ENCODE measurements around the gene PGLYRP4. TPM values are rescaled to one million over a fixed set of nuclear protein-coding genes. Genes with fewer than 3 reads are reported as not detected.
"Not testable (repeated sequence)": the region's sequence is repeated elsewhere in the genome, so short reads cannot be mapped to it uniquely, and the experiment has no call there.

Gene PGLYRP4
- total and polyA plus RNA-seq, 11 donors, result not detected

GRCh38 chr1:153336650-153337049 is 12.0 kb downstream of the PGLYRP4 start:
- H3K4me1 ChIP-seq, result no peaks in the 10 kb centered on the region
- peaks cover 0 to 12% (median 2%) of the 10 kb centered on the region in 12 donors for H3K9me3 ChIP-seq
- H3K4me3 ChIP-seq, result no peak overlapping the region
- TF ChIP-seq CTCF (IDR thresholded peaks at IDR 0.05) (no peak), POLR2A (IDR thresholded peaks at IDR 0.05) (no peak)
- ATAC-seq, result no peak
- peaks cover 0 to 14% (median 0%) of the 10 kb centered on the region in 9 donors for H3K27me3 ChIP-seq
- no peak for DNase-seq
- no peak overlapping the region for H3K27ac ChIP-seq
- H3K36me3 ChIP-seq, result no peaks in the 10 kb centered on the region
- intact Hi-C loops (cut with DNase I), result no loop called here

GRCh38 chr1:153333902-153334301 is 14.7 kb downstream of the PGLYRP4 start:
- H3K4me1 ChIP-seq, result no peaks in the 10 kb centered on the region
- TF ChIP-seq POLR2A (IDR thresholded peaks at IDR 0.05), result no peak
- no peak for TF ChIP-seq CTCF (IDR thresholded peaks at IDR 0.05)
- no peak overlapping the region for H3K27ac ChIP-seq
- no peak for DNase-seq
- peaks cover 0 to 18% (median 3%) of the 10 kb centered on the region in 12 donors for H3K9me3 ChIP-seq
- intact Hi-C loops (cut with DNase I), result no loop called here
- H3K27me3 ChIP-seq, result peaks cover 0 to 5% (median 0%) of the 10 kb centered on the region in 9 donors
- H3K36me3 ChIP-seq, result no peaks in the 10 kb centered on the region
- WGBS, 4 donors, result 87 to 93% (median 91%) methylated on average over 1 of the region's 1 CpG
- H3K4me3 ChIP-seq, result no peak overlapping the region
- ATAC-seq, result no peak

DNA sequence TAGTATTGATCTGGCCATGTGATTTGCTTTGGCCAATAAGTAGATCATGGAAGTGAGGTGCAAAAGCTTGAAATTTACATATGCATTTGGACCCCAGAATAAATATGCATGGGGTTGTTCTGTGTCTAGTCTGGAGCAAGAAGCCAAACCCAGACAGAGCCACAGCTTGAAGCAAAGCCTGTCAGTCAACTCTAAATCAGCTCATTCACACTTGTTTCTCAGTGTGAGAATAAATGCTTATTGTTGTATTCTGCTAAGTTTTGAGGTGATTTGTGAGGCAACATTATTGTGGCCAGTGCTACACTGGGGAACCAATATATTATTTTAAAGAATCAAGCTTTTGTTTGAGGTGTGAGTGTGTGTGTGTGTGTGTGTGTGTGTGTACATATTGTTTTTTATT is 23.7 kb downstream of the PGLYRP4 start:
- ATAC-seq (no peak), DNase-seq (no peak)
- intact Hi-C loops (cut with DNase I), result no loop called here
- Histone ChIP-seq H3K4me3 (no peak overlapping the region), H3K4me1 (no peaks in the 10 kb centered on the region), H3K27ac (no peak overlapping the region), H3K27me3 (peaks cover 0 to 5% (median 0%) of the 10 kb centered on the region in 9 donors), H3K9me3 (peaks cover 0 to 78% (median 17%) of the 10 kb centered on the region in 12 donors), H3K36me3 (no peaks in the 10 kb centered on the region)
- TF ChIP-seq CTCF (IDR thresholded peaks at IDR 0.05) (no peak), POLR2A (IDR thresholded peaks at IDR 0.05) (no peak)

GRCh38 chr1:153322568-153322967 is 26.1 kb downstream of the PGLYRP4 start:
- no peak for DNase-seq
- TF ChIP-seq POLR2A (IDR thresholded peaks at IDR 0.05) (no peak), CTCF (IDR thresholded peaks at IDR 0.05) (no peak)
- Histone ChIP-seq H3K27ac (no peak overlapping the region), H3K27me3 (peaks cover 0 to 5% (median 0%) of the 10 kb centered on the region in 9 donors), H3K4me1 (no peaks in the 10 kb centered on the region), H3K4me3 (no peak overlapping the region), H3K36me3 (no peaks in the 10 kb centered on the region), H3K9me3 (peaks cover 0 to 62% (median 17%) of the 10 kb centered on the region in 12 donors)
- intact Hi-C loops (cut with DNase I), result no loop called here
- 0 to 47% (median 19%) methylated on average over 1 of the region's 1 CpG for WGBS, 4 donors
- no peak for ATAC-seq

DNA sequence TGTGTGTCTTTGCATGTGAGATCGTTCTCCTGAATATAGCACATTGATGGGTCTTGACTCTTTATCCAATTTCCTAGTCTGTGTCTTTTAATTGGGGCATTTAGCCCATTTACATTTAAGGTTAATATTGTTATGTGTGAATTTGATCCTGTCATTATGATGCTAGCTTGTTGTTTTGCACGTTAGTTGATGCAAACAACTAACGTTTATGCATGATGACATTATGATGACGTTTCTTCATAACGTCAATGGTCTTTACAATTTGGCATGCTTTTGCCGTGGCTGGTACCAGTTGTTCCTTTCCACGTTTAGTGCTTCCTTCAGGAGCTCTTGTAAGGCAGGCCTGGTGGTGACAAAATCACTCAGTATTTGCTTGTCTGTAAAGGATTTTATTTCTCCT is 30.5 kb downstream of the PGLYRP4 start:
- intact Hi-C loops (cut with DNase I); ATAC-seq; H3K4me1 ChIP-seq; H3K27me3 ChIP-seq; H3K36me3 ChIP-seq; H3K4me3 ChIP-seq; DNase-seq; H3K27ac ChIP-seq: not testable (repeated sequence)
- H3K9me3 ChIP-seq, result peaks cover 0 to 26% (median 8%) of the 10 kb centered on the region in 12 donors
- 80 to 89% (median 85%) methylated on average over 7 of the region's 7 CpGs for WGBS, 4 donors

DNA sequence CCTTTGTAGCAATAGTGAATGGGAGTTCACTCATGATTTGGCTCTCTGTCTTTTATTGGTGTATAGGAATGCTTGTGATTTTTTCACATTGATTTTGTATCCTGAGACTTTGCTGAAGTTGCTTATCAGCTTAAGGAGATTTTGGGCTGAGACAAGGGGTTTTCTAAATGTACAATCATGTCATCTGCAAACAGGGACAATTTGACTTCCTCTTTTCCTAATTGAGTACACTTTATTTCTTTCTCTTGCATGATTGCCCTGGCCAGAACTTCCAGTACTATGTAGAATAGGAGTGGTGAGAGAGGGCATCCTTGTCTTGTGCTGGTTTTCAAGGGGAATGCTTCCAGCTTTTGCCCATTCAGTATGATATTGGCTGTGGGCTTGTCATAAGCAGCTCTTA is 32.6 kb downstream of the PGLYRP4 start:
- intact Hi-C loops (cut with DNase I); H3K4me3 ChIP-seq; H3K27me3 ChIP-seq; H3K4me1 ChIP-seq; H3K27ac ChIP-seq; ATAC-seq; H3K36me3 ChIP-seq; DNase-seq: not testable (repeated sequence)
- H3K9me3 ChIP-seq, result peaks cover 0 to 11% (median 0%) of the 10 kb centered on the region in 12 donors

- intact Hi-C loops (cut with DNase I); H3K27me3 ChIP-seq: not testable (repeated sequence)
These were observed 34.3 kb downstream of the PGLYRP4 start for GRCh38 chr1:153314388-153314787.

More at GRCh38 chr1:153314388-153314787, 34.3 kb downstream of the PGLYRP4 start:
- not testable (repeated sequence) for H3K36me3 ChIP-seq, H3K27ac ChIP-seq, H3K4me3 ChIP-seq, ATAC-seq, H3K4me1 ChIP-seq, DNase-seq
- H3K9me3 ChIP-seq, result peaks cover 0 to 11% (median 0%) of the 10 kb centered on the region in 12 donors

Data from heart left ventricle (tissue), 16 donors.